Frontal cortex (tissue), 4 donors: ENCODE measurements around the gene SNW1. TPM values are rescaled to one million over a fixed set of nuclear protein-coding genes. Genes with fewer than 3 reads are reported as not detected.
"Not testable (repeated sequence)": the region's sequence is repeated elsewhere in the genome, so short reads cannot be mapped to it uniquely, and the experiment has no call there.

Experiments
- DNase-seq, 2 donors: peaks; one replicate each; pipeline ENCODE4 v3.0.0; 2012; ENCODE audit warnings: low spot score in 2 of 2
- FAIRE-seq: peaks from 2 replicates; lab custom pipeline; 2012; peaks lifted over from hg19 to GRCh38; lab: Jason Lieb, UNC
- total RNA-seq: library from RNA; depleted of rRNA; stranded (reverse); fragments of >200 nt; gene quantifications from one replicate; pipeline ENCODE4 v1.2.3, GENCODE V29; 2014
- donor health status: control.
- donor health status: control.
- donor health status: control.

The SNW1 gene
- total RNA-seq, 1 donor from 2014 or later, result 63.6 TPM

DNA sequence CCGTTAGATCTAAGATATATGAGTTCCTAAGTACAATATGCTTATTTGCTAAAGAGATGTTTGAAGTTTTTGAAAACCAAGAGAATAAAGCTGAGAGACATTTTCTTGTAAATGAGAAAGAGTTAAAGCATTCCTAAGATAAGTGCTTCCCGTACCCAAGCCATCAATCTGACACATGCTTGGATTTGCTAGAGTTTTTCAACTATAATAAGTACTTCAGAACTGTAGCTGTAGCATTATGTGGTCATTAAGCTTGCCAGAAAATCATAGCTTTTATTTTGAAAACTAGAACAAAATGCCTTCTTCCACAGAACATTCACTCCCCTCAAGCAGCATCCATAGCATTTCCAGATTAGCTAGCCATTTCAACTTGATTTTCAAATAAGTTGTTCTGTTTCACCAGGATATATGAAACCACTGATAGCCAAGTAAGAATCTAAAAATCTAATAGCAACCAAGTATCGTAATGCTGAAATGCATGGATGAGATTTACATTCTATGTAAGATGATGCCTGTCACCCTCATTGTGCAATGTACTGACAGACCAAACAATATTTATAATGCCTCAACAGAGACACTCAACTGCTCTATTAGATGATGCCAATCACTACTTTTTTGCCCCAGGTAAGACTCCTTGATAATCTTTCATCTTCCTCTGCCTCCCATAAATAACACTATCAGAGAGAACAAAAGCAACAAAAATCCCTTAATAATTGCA lies 8.0 kb downstream of the SNW1 start:
- no peak for DNase-seq
- no peak for FAIRE-seq

- no peak for FAIRE-seq
Observed at GRCh38 chr14:77752266-77752665, 8.7 kb downstream of the SNW1 start.

GRCh38 chr14:77747425-77747824 lies 13.5 kb downstream of the SNW1 start:
- FAIRE-seq, DNase-seq: not testable (repeated sequence)

More at GRCh38 chr14:77752266-77752665, 8.7 kb downstream of the SNW1 start:
- no peak for DNase-seq

DNA sequence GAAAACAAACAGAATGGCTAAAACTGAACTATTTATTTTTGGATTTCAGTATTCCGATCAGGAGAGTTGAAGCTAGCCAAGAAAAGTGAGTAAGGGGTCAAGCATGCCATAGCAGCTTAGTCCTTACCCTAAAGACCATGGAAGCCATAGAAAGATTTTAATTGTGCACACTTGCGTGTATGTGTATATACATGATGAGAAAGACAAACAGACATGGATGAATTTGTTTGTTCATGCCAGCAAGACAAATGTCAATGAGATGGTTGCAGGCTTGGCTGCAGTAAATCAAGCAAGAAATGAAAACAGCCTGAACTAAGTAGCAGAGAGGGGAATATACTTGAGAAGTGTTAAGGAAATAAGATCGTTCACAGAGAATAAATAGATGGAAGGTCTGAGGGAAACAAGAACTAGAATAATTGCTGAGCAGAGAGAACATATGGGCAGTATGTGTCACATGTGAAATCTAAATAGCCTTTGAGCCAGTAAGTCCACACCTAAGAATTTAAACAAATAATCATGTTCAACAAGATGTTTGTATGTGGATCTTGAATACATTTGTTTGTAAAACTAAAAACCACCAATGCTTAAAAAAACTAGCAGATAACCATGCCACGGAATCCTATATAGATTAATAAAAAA lies 14.8 kb downstream of the SNW1 start:
- FAIRE-seq, result no peak
- DNase-seq, result no peak

- DNase-seq, result no peak
- no peak for FAIRE-seq
Observed at GRCh38 chr14:77741438-77741837, 19.5 kb downstream of the SNW1 start.

GRCh38 chr14:77738559-77739250 lies 22.3 kb downstream of the SNW1 start:
- no peak for DNase-seq
- FAIRE-seq, result no peak

- no peak for FAIRE-seq
Observed at GRCh38 chr14:77730976-77731497, 29.9 kb downstream of the SNW1 start.

DNA sequence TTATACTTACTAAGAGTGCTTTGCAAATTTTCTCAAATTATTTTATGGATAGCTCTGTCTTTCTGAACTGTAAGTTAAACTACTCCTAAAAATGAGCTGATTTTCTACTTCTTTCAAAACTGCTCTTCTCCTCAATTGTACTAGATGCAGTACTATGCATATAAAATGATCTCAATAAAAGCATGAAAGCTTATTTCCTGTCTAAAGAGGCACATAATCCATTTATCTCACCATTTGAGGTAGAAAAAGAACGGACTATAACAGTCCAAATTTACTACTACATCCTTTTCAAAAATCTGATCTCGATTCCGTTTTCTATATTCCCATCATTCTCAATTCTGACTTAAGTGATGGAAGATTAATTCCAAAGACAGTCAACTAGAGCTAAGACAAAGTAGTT lies 38.7 kb downstream of the SNW1 start:
- FAIRE-seq, result no peak
- no peak for DNase-seq

More at GRCh38 chr14:77730976-77731497, 29.9 kb downstream of the SNW1 start:
- no peak for DNase-seq

- FAIRE-seq (no peak), DNase-seq (no peak)
Observed at GRCh38 chr14:77721437-77721836, 39.5 kb downstream of the SNW1 start.

DNA sequence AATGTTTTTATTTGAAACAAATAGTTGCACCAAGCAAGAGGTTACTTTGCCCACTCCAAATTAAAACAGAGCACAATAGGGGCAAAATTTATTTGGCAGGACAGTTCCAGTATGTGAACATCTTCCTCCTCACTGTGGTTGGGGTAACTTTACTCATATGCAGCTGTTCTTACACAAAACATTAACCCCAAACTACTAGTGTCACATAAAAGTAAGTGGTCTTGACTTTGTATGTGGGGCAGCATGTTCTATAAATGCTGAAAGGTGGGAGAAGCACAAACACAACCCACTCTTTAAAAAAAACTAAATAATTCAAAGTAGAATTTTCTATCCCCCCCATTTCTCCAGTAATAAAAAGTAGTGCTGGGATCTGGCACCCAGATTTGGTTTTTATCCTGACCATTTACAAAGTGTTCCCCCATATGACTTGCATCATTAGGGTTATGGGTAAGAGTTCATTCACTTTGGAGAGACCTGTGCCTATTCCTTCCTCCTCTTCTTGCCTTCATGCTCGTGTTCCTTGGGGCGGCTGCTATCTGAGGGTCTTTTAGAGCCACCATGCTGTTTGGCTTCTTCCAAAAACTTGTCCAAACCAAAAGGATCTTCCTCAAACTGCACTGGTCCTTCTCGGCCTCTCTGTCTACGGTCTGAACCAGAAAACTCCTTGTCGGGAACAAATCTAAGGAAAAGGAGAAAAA lies 43.2 kb downstream of the SNW1 start:
- DNase-seq, result no peak
- FAIRE-seq, result no peak

- FAIRE-seq (no peak), DNase-seq (no peak)
Observed at GRCh38 chr14:77714926-77715325, 46.0 kb downstream of the SNW1 start.

DNA sequence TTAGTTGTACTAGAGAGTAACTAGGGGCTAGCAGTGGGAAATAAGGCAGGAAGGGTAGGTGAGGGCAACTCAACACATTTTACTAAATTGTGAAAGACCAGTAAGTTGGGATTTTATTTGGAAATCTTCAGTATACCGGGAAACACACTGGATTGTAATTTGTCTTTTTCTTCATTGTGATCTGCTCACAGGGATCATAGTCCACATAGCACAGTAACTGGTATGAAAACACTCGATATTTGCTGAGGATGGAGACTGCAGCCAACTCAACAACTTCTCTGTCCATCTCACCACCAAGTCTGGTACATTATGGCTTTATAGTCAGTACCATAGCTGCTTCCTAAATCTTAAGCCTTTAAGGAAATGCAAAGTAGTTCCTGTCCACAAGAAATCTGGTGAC lies 50.6 kb downstream of the SNW1 start:
- FAIRE-seq, result no peak
- DNase-seq, result no peak

DNA sequence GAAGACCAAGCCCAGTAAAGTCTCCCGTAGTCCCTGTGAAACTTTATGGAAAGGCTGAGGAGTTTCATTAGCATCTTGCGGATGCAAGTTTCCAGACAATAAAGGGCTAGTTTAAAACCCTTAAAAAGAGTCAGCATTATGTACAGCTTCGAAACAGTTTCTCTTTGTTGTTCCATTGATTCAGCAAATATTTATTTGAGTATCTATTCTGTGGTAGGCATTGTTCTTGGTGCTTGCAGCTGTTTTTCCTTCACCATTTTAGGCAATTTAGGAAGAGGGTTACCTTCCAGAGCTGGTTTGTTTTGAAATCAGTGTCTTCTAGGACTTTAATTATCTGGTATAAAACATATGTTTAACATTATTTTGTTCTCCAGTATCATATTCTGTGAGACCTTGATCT lies 51.5 kb downstream of the SNW1 start:
- DNase-seq, result peak in 1 of 2 donors; percentile 14
- no peak for FAIRE-seq

DNA sequence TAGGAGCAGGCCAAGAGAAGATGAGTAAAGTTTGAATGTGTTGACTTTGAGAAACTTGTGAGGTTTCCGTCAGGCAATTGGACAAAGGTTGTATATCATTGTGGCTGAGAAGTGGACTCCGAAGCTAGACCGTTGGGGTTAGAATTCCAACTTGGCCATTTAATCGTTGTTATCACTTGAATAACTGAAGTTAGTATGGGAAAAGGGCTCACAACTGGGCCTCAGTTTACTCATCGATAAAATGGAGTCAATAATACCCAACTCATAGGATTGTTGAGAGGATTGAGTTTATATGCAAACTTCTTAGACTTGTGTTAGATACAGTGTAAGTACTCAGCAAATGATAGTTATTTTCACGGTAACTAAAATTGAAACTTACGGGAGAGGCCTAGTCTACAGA lies 52.2 kb downstream of the SNW1 start:
- FAIRE-seq (no peak), DNase-seq (no peak)

DNA sequence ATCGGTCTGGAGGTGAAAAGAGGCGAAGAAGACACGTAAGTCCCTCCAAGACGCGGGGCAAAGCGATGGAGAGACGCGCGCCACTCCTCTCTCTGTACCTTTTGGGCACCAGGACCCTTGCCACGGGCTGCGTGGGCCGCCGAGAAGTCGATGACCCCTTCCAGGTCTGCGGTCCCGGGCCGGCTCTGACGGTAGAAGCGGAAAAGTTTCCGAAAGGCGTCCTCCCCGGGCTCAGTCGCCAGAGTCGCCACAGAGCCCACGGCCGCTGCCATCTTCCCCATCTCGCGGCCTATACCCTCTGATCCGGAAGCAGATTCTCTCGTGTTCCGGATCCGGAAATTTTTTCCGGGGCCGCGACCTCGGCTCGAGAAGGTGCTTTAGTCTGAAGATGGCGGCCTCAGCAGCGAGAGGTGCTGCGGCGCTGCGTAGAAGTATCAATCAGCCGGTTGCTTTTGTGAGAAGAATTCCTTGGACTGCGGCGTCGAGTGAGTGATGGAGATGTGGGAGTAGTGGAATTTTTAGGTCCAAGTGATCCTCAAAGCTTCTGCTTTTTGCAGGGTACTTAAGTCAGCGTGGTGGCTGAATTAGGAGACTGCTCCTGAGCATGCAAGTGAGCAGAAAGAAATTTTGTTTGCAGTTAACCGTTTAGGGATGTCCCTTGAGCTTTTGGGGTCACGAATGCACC lies 53.1 kb downstream of the SNW1 start, which contains the start of the genes ALKBH1 and SLIRP:
Gene ALKBH1, minus strand, starts transcription at position 300 of the 685 bp plus-strand sequence. Its CDS starts 19 bp downstream, at position 281.
Gene SLIRP, plus strand, starts transcription at position 380 of the 685 bp plus-strand sequence. Its CDS starts 9 bp downstream, at position 389.
- peak; percentile 76 to 83 for DNase-seq
- FAIRE-seq, result no peak

- FAIRE-seq (no peak), DNase-seq (peak; percentile 10 to 42)
Observed at GRCh38 chr14:77707355-77707723, 53.6 kb downstream of the SNW1 start.

DNA sequence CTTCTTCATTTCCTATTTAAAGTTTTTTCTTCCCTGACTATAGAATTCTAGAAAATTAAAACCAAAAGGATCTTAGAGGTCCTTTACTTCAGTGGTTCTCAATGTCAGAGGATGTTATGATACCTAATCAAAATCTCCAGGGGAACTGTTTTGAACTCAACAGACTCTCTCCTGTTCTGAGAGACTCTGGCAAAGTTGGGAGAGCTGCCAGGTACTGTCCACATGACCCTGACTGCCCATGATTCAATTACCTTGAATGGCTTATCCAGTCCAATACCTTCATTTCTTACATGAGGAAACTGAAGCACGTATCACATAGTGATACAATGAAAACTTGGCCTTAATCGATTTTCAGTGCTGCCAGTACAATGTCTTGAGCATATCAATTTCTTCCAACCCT lies 69.7 kb downstream of the SNW1 start:
- FAIRE-seq (no peak), DNase-seq (no peak)

DNA sequence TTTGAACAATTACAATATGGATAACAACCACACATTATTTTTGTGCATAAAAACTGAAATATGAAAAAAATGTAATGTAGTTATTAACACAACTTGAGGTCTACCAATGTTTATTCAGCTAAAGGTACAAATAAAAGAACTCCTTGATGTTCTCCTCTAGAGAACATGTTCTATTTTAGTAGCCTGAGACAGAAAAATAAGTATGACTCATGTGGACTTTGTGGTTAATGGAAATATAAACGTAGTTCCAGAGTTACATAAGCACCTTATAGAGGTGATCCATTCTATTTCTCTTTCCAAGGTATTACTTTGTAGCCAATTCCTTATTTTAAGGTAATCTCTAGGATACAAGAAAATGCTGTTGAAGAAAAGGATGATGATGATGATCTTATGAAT lies 78.8 kb downstream of the SNW1 start:
- no peak for DNase-seq
- FAIRE-seq, result no peak
